NCI-H526 treated with DMSO at 0.1 percent for 48 hours (cell line): ENCODE measurements around the gene LTF.
"Not testable (repeated sequence)": the region's sequence is repeated elsewhere in the genome, so short reads cannot be mapped to it uniquely, and the experiment has no call there.

Experiments
- DNase-seq: peaks from one replicate; lab custom pipeline; 2025; lab: John Stamatoyannopoulos, UW

The LTF gene

DNA sequence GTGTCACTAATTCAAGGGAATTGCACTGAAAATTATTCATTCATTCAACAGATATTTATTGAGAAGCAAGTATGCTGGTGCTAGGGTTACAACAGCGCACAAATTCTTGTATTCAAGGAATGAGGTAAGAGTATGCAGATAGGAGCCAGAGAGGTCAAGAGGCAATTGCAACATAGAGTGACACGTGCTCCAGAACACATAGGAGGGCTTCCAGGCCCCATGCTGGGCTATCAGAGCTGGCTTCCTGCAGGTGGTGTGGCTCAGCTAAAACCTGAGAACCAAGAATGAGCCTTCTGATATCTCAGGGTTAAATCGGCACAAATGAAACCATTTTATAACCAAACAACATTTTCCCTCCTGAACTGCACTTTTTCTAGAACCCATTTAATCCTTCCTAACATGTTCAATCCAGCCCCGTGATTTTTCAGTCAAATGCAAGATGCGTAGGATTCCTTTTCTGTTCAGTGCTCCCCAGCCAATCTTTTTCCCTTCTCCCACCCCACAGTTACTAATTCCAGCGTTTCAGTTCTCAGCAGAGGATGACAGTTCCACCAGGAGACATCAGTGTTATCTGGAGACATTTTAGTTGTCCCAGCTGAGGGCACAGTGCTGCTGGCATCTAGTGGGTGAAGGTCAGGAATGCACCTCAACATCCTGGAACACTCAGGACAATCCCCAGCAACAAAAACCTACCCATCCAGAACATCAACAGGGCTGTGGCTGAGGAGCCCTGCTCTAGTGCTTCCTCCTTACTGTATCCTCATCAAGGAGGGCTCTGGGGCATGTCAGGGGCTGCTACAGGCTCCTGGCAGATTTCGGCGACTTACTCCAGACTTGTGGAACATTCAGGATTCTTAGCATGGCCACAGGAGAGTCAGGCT is 70.9 kb downstream of the LTF start:
- no peak for DNase-seq

DNA sequence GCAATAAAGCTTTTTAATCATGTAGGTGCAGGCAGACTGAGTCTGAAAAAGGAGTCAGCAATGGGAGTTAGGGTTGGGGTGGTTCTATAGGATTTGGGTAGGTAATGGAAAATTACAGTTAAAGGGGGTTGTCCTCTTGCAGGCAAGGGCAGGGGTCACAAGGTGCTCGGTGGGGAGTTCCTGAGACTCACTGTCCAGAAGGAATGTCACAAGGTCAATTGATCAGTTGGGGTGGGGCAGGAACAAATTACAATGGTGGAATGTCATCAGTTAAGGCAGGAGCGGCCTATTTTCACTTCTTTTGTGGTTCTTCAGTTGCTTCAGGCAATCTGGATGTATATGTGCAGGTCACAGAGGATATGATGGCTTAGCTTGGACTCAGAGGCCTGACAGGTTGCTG is 71.7 kb downstream of the LTF start:
- DNase-seq: no peak

DNA sequence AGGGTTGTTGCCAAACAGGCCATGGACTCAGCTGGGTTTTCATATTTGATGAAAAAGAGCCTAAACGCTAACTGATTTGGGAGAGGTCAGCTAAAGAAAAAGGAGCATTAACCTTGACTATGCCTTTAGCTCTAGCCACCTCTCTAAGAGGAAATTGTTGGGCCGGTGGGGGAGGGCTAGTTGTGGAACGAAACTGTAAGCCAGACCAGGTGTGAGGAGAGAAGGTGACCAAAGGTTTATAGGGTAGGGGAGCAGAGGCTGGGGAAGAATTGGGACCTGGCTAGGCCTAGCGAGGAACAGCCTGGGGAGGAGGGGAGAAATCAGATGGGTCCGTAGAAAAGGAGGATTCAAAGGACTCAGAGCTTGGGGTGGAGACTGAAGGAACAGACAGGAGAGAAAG is 73.2 kb downstream of the LTF start:
- not testable (repeated sequence) for DNase-seq

DNA sequence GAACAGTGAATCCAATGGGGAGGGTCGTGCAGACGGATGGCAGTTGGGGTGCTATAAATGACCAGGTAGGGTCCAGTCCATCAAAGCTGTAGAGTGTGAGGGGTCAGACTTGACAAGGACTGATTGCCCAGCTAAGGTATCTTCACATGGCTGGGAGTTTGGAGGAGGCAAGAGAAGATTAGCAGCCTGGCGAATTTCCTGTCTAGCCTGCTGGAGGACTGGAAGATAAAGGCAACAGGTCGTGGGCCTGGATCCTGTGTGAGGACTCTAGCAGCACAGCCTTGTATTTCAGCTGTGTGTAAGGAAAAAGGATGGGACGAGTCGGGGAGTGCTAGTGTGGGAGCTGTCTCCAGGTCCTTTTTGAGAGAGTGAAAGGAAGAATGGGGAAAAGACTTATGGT is 75.4 kb downstream of the LTF start:
- no peak for DNase-seq

DNA sequence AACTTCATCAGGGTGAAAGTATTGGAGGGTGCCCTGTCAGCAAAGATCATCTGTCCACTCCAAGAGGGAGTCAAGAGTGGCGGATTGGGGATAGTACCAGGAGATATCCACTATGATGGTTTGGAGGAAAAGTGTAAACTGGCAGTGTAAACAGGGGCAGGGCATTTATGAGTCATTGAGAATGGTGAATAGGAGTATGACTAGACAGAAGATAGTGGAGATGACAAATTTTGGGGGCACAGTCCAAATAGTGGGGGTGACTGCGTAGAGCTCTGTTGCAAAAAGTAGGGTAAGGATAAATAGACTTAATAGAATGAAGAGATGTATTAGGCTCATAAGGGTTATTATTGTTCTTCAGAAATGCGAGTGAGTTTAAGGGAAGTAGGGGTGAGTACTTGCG is 75.9 kb downstream of the LTF start:
- DNase-seq: not testable (repeated sequence)

DNA sequence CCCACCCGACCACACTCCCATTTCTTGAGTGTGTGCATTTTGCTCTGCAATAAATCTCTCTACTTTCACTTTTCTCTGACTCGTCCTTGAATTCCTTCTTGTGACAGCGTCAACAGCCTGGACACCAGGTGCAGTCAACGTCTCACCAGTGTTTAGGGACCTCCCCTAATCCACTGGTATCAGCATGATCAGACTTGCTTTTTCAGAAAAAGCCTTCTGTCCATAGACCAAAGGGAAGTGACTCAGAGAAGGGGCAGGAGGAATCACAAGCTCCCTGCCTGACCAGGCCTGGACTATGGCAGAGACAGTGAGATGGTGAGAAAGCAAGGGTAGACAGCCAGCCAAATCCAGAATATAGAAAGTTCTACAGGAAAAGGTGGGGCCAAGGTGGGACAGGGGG is 78.5 kb downstream of the LTF start:
- DNase-seq: no peak
